H1 (cell line): ENCODE data around the gene SLC23A2. TPM values are rescaled to one million over a fixed set of nuclear protein-coding genes. Genes with fewer than 3 reads are reported as not detected.

Experiments
- CTCF ChIA-PET: fragments of 300-600 bp; sonication (Branson Sonifier 250); formaldehyde crosslinking; loops from one replicate; lab custom pipeline; 2021; ENCODE audit not compliant: partially characterized antibody; lab: Charles Lee
- POLR2A ChIA-PET: fragments of 300-600 bp; sonication (Branson Sonifier 250); formaldehyde crosslinking; loops from one replicate; lab custom pipeline; 2021; ENCODE audit warnings: inconsistent platforms; ENCODE audit not compliant: partially characterized antibody; lab: Charles Lee
- DNase-seq, 2 experiments: peaks; one replicate each; pipeline versions ENCODE4 v3.0.0 to v3.0.0-alpha.2; 2010 to 2022; ENCODE audit warnings: low spot score in 2 of 2, low read depth in 1 of 2, mixed read lengths in 1 of 2
- FAIRE-seq: peaks from 2 replicates; lab custom pipeline; 2011; peaks lifted over from hg19 to GRCh38; lab: Jason Lieb, UNC
- H2AFZ ChIP-seq: 2 replicates; pipeline ENCODE4 v1.8.1; 2012; ENCODE audit warnings: low read length, inconsistent platforms
- H2AK5ac ChIP-seq: 2 replicates; pipeline ENCODE4 v1.6.1; 2013; ENCODE audit warnings: low read depth, low read length
- H2BK120ac ChIP-seq: replicated peaks from 2 replicates; pipeline ENCODE3; 2013; ENCODE audit warnings: low read depth, low read length, inconsistent platforms
- H2BK12ac ChIP-seq: 2 replicates; pipeline ENCODE4 v1.6.1; 2013; ENCODE audit warnings: low read depth, low read length
- H2BK15ac ChIP-seq: 2 replicates; pipeline ENCODE4 v1.6.1; 2013; ENCODE audit warnings: low read length
- H2BK20ac ChIP-seq: 2 replicates; pipeline ENCODE4 v1.6.1; 2013; ENCODE audit warnings: low read length
- H2BK5ac ChIP-seq: 2 replicates; pipeline ENCODE4 v1.6.1; 2013; ENCODE audit warnings: low read depth, low read length
- H3K14ac ChIP-seq: 2 replicates; pipeline ENCODE4 v1.6.1; 2013; ENCODE audit warnings: inconsistent platforms; ENCODE audit not compliant: insufficient read length
- H3K18ac ChIP-seq: 2 replicates; pipeline ENCODE4 v1.6.1; 2013; ENCODE audit warnings: low read length; ENCODE audit errors: extremely low read depth
- H3K23ac ChIP-seq: 2 replicates; pipeline ENCODE4 v1.6.1; 2013; ENCODE audit warnings: inconsistent platforms; ENCODE audit not compliant: insufficient read length
- H3K23me2 ChIP-seq: 2 replicates; pipeline ENCODE4 v1.6.1; 2013; ENCODE audit warnings: low read depth, low read length
- H3K27ac ChIP-seq: 2 replicates; pipeline ENCODE4 v1.6.1; 2011; ENCODE audit warnings: low read depth, low read length, inconsistent platforms
- H3K27me3 ChIP-seq, 4 experiments: replicated peaks in 1 of 4; 1 replicate in 1 of 4; 2 replicates in 3 of 4; pipeline versions ENCODE4 v1.6.1 to v1.8.1; 2011 to 2013; ENCODE audit warnings: low read length in 3 of 4, mild to moderate bottlenecking in 3 of 4, inconsistent platforms in 2 of 4, mixed read lengths in 2 of 4, moderate library complexity in 1 of 4; ENCODE audit not compliant: control insufficient read depth in 3 of 4, insufficient read depth in 3 of 4; ENCODE audit errors: extremely low read depth in 1 of 4
- H3K36me3 ChIP-seq, 4 experiments: 2 replicates each; pipeline versions ENCODE4 v1.6.1 to v1.8.1; 2011 to 2013; ENCODE audit warnings: mild to moderate bottlenecking in 4 of 4, low read length in 3 of 4, moderate library complexity in 2 of 4, control low read depth in 1 of 4, inconsistent platforms in 1 of 4; ENCODE audit not compliant: insufficient read depth in 4 of 4, control insufficient read depth in 2 of 4
- H3K4ac ChIP-seq: replicated peaks from 2 replicates; pipeline ENCODE3; 2013; ENCODE audit warnings: low read length, low read depth, mixed read lengths, inconsistent platforms; ENCODE audit not compliant: insufficient read length
- H3K4me1 ChIP-seq, 4 experiments: replicated peaks in 1 of 4; 1 replicate in 1 of 4; 2 replicates in 3 of 4; pipeline versions ENCODE4 v1.6.1 to v1.8.1; 2011 to 2013; ENCODE audit warnings: low read length in 3 of 4, inconsistent platforms in 2 of 4, mixed read lengths in 1 of 4; ENCODE audit not compliant: insufficient read depth in 4 of 4, control insufficient read depth in 3 of 4
- H3K4me2 ChIP-seq, 2 experiments: 2 replicates each; pipeline versions ENCODE4 v1.6.1 to v1.8.1; 2011 to 2013; ENCODE audit warnings: low read depth in 2 of 2, low read length in 2 of 2, control low read depth in 1 of 2, inconsistent platforms in 1 of 2, mild to moderate bottlenecking in 1 of 2; ENCODE audit not compliant: insufficient read depth in 1 of 2
- H3K4me3 ChIP-seq, 4 experiments: fragments of 200-600, 300-600 bp in 1 of 4; sonication (generic), shearing (Covaris generic), sonication (Bioruptor Twin) in 1 of 4; 2 replicates each; pipeline versions ENCODE4 v1.5.1 to v1.8.1; 2011 to 2016; ENCODE audit warnings: low read length in 4 of 4, low read depth in 3 of 4, control low read depth in 2 of 4, inconsistent platforms in 2 of 4, mild to moderate bottlenecking in 2 of 4, mixed read lengths in 1 of 4, moderate library complexity in 1 of 4; ENCODE audit not compliant: insufficient read depth in 2 of 4; ENCODE audit errors: extremely low read depth in 1 of 4
- H3K56ac ChIP-seq: replicated peaks from 2 replicates; pipeline ENCODE3; 2013; ENCODE audit warnings: low read depth, mild to moderate bottlenecking, mixed read lengths, low read length, inconsistent platforms; ENCODE audit not compliant: insufficient read length
- H3K79me1 ChIP-seq: 2 replicates; pipeline ENCODE4 v1.6.1; 2013; ENCODE audit warnings: low read depth, low read length, control low read depth
- H3K79me2 ChIP-seq, 2 experiments: 2 replicates each; pipeline versions ENCODE4 v1.6.1 to v1.8.1; 2012 to 2013; ENCODE audit warnings: low read length in 2 of 2, mild to moderate bottlenecking in 2 of 2, inconsistent platforms in 1 of 2; ENCODE audit not compliant: insufficient read depth in 2 of 2, control insufficient read depth in 1 of 2
- H3K9ac ChIP-seq, 4 experiments: replicated peaks in 1 of 4; 1 replicate in 1 of 4; 2 replicates in 3 of 4; pipeline versions ENCODE4 v1.6.1 to v1.8.1; 2011 to 2013; ENCODE audit warnings: low read depth in 3 of 4, low read length in 3 of 4, control low read depth in 2 of 4, mild to moderate bottlenecking in 2 of 4, moderate library complexity in 2 of 4, inconsistent platforms in 1 of 4; ENCODE audit errors: extremely low read depth in 1 of 4
- H3K9me3 ChIP-seq, 2 experiments: 2 replicates each; pipeline versions ENCODE4 v1.6.1 to v1.8.1; 2012 to 2013; ENCODE audit warnings: mild to moderate bottlenecking in 2 of 2, moderate library complexity in 2 of 2, control low read depth in 1 of 2, inconsistent platforms in 1 of 2, low read depth in 1 of 2, low read length in 1 of 2, mixed read lengths in 1 of 2; ENCODE audit not compliant: insufficient read depth in 2 of 2
- H4K20me1 ChIP-seq, 2 experiments: replicated peaks in 1 of 2; 2 replicates each; pipeline versions ENCODE3 to v1.8.1; 2011 to 2013; ENCODE audit warnings: inconsistent platforms in 2 of 2, low read length in 2 of 2, mild to moderate bottlenecking in 1 of 2; ENCODE audit not compliant: insufficient read depth in 2 of 2, control insufficient read depth in 1 of 2
- H4K5ac ChIP-seq: 2 replicates; pipeline ENCODE4 v1.6.1; 2013; ENCODE audit warnings: low read length, low read depth, mixed read lengths, inconsistent platforms; ENCODE audit not compliant: insufficient read length
- H4K8ac ChIP-seq: 2 replicates; pipeline ENCODE4 v1.8.0; 2013; ENCODE audit warnings: mild to moderate bottlenecking, moderate library complexity, low read length, inconsistent platforms; ENCODE audit not compliant: insufficient read depth; ENCODE audit errors: extremely low read depth
- H4K91ac ChIP-seq: replicated peaks from 2 replicates; pipeline ENCODE3; 2013; ENCODE audit warnings: low read length, mixed read lengths, inconsistent platforms; ENCODE audit not compliant: insufficient read length
- ASH2L ChIP-seq: fragments of 200-600, 300-600 bp; sonication (generic); IDR thresholded peaks from one replicate; pipeline ENCODE4 v1.7.1; 2017; ENCODE audit warnings: low read length
- BCL11A ChIP-seq, 2 experiments: IDR thresholded peaks; one replicate each; pipeline ENCODE4 v1.6.1; 2011; ENCODE audit warnings: low read depth in 2 of 2, low read length in 2 of 2, mild to moderate bottlenecking in 2 of 2
- CEBPB ChIP-seq: IDR thresholded peaks from 2 replicates; pipeline ENCODE4 v1.6.1; 2012; ENCODE audit warnings: low read depth, low read length
- CREB1 ChIP-seq: IDR thresholded peaks from 2 replicates; pipeline ENCODE4 v1.6.1; 2012; ENCODE audit warnings: inconsistent platforms
- FOSL1 ChIP-seq: IDR thresholded peaks from 2 replicates; pipeline ENCODE4 v1.6.1; 2011; ENCODE audit warnings: mild to moderate bottlenecking, low read depth, low read length, moderate library complexity; ENCODE audit not compliant: insufficient read depth
- NRF1 ChIP-seq: IDR thresholded peaks from 2 replicates; pipeline ENCODE4 v1.6.1; 2011; ENCODE audit warnings: mild to moderate bottlenecking, low read depth, low read length, improper control_type of control experiment
- PHF8 ChIP-seq: fragments of 200-600 bp; sonication (generic); conservative IDR thresholded peaks from 2 replicates; pipeline ENCODE4 v1.7.1; 2012; ENCODE audit warnings: low read depth, mild to moderate bottlenecking, inconsistent platforms, low read length, moderate library complexity
- POLR2A ChIP-seq, 2 experiments: IDR thresholded peaks; 1 replicate in 1 of 2; 2 replicates in 1 of 2; pipeline ENCODE4 v1.6.1; 2011; ENCODE audit warnings: low read depth in 2 of 2, low read length in 2 of 2, mild to moderate bottlenecking in 2 of 2; ENCODE audit errors: control extremely low read depth in 1 of 2
- TCF12 ChIP-seq: IDR thresholded peaks from 2 replicates; pipeline ENCODE4 v1.6.1; 2011; ENCODE audit warnings: low read depth, mild to moderate bottlenecking, low read length
- TEAD4 ChIP-seq: IDR thresholded peaks from 2 replicates; pipeline ENCODE4 v1.6.1; 2012; ENCODE audit warnings: low read depth, low read length, inconsistent platforms, mixed read lengths
- WGBS, 2 experiments: shearing (Covaris generic) in 1 of 2; methylation state at CpG; one replicate each; pipeline versions ENCODE4 v1.1.6 to v1.1.7; 2013 to 2015; ENCODE audit warnings: low lambda C conversion rate in 2 of 2, mixed read lengths in 2 of 2, inconsistent platforms in 1 of 2, low coverage in 1 of 2, missing lambda C conversion rate in 1 of 2; ENCODE audit not compliant: insufficient replicate concordance in 2 of 2, insufficient coverage in 1 of 2, insufficient read length in 1 of 2; ENCODE audit errors: extremely low coverage in 1 of 2, missing lambda C conversion rate in 1 of 2; 5-methylcytosine and 5-hydroxymethylcytosine counted together
- polyA plus RNA-seq, 7 experiments: library from polyadenylated mRNA; depleted of rRNA in 3 of 7; stranded (reverse) in 5 of 7; unstranded in 2 of 7; fragments of >200 nt in 5 of 7; fragments of 200-250 nt in 2 of 7; gene quantifications; 1 replicate in 5 of 7; 2 replicates in 1 of 7; 4 replicates in 1 of 7; pipeline versions ENCODE4 v1.2.1 to v1.2.3, GENCODE V29; 2011 to 2013; ENCODE audit warnings: missing spikeins in 2 of 7, mixed read lengths in 2 of 7
- total RNA-seq: library from RNA; stranded (reverse); fragmentation: NEBNext Ultra II Directional; extraction: Animal tissue kit (Norgen Biotek cat#: 25700); gene quantifications from 2 replicates; pipeline ENCODE4 v1.2.1, GENCODE V29; 2021
- TF ChIP-seq, protein P1 (sequence below): IDR thresholded peaks from 2 replicates; pipeline ENCODE4 v1.6.1; 2011; ENCODE audit warnings: low read length, improper control_type of control experiment
- TF ChIP-seq, protein P2 (sequence below): IDR thresholded peaks from 2 replicates; pipeline ENCODE4 v1.6.1; 2012; ENCODE audit warnings: low read length, inconsistent platforms

Gene SLC23A2
- total and polyA plus RNA-seq, 2 of the 8 experiments (the other 6 are each of a cell fraction or from before 2014, with no cell fraction given) = 17.0 to 18.6 TPM

DNA sequence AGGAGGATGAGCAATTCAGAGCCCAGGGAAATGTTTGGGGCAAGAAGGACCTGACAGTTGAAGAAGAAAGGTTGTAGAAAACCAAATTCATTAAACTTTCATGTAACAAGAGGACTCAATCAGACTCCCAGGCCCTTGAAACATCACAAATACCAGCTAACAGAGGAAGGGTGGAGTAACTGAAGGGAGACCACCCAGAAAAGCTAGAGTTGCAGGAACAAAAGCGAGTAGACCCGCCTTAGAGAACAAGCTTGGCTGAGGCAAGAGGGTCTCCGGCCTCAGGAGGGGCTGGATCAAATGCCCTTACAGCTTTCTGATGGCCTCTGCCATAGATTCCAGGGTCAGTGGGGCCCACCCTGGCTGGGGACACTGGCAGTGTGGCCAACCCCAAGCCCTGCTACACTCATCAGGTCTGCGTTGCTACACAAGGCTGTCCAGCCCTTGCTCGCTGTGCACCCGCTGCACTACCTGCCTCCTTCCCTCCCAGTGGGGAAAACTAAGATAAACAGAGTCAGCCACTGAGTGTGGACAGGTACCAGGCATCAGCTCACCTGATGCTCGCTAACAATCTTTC is 110.0 kb downstream of the SLC23A2 start:
- 86% methylated on average over 7 of the region's 7 CpGs; no CpG with 5 or more reads in 1 of the 2 experiments for WGBS, 2 experiments
- TF ChIP-seq TCF12 = no peak
- no peak for TF ChIP-seq ASH2L
- TF ChIP-seq, protein P1, sequence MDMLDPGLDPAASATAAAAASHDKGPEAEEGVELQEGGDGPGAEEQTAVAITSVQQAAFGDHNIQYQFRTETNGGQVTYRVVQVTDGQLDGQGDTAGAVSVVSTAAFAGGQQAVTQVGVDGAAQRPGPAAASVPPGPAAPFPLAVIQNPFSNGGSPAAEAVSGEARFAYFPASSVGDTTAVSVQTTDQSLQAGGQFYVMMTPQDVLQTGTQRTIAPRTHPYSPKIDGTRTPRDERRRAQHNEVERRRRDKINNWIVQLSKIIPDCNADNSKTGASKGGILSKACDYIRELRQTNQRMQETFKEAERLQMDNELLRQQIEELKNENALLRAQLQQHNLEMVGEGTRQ = no peak
- no peak for TF ChIP-seq CREB1
- TF ChIP-seq TEAD4 = no peak
- no peak for TF ChIP-seq FOSL1
- no peak for TF ChIP-seq NRF1
- no peak for TF ChIP-seq BCL11A (IDR thresholded peaks at IDR 0.05; ENCODE audit: low read depth in 2 of 2, low read length in 2 of 2)
- TF ChIP-seq, protein P2, sequence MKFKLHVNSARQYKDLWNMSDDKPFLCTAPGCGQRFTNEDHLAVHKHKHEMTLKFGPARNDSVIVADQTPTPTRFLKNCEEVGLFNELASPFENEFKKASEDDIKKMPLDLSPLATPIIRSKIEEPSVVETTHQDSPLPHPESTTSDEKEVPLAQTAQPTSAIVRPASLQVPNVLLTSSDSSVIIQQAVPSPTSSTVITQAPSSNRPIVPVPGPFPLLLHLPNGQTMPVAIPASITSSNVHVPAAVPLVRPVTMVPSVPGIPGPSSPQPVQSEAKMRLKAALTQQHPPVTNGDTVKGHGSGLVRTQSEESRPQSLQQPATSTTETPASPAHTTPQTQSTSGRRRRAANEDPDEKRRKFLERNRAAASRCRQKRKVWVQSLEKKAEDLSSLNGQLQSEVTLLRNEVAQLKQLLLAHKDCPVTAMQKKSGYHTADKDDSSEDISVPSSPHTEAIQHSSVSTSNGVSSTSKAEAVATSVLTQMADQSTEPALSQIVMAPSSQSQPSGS = no peak
- no peak for TF ChIP-seq PHF8
- no peak for TF ChIP-seq POLR2A (IDR thresholded peaks at IDR 0.05; ENCODE audit: control extremely low read depth in 1 of 2, low read depth in 2 of 2, low read length in 2 of 2)
- TF ChIP-seq CEBPB = no peak

More for the DNA sequence above, 110.0 kb downstream of the SLC23A2 start:
- Histone ChIP-seq H3K4me1 (peaks cover 0 to 5% (median 4%) of the 10 kb centered on the region in 4 experiments; a peak in 5 of 7 replicates), H2BK15ac (no peak overlapping the region), H3K4me3 (no peak overlapping the region), H3K36me3 (no peaks in the 10 kb centered on the region; a peak in 1 of 8 replicates), H2BK120ac (no peak overlapping the region), H4K91ac (no peak overlapping the region), H4K8ac (no peak overlapping the region; the same call in 1 of the 2 replicates), H3K56ac (no peak overlapping the region), H3K18ac (no peak overlapping the region), H3K79me2 (no peaks in the 10 kb centered on the region), H3K4me2 (no peak overlapping the region), H3K9me3 (no peaks in the 10 kb centered on the region), H3K23ac (no peak overlapping the region), H2AK5ac (0 out of 2 replicates have a peak overlapping the region, but pooled peaks have one; percentile 8), H3K27ac (no peak overlapping the region), H3K4ac (no peak overlapping the region), H2AFZ (no peak overlapping the region), H3K79me1 (peaks cover 2% of the 10 kb centered on the region; the same call in 1 of the 2 replicates), H3K14ac (no peak overlapping the region), H3K9ac (no peak overlapping the region), H2BK5ac (no peak overlapping the region), H3K27me3 (no peaks in the 10 kb centered on the region), H2BK20ac (no peak overlapping the region), H3K23me2 (no peaks in the 10 kb centered on the region; the same call in 1 of the 2 replicates), H4K5ac (no peak overlapping the region), H4K20me1 (no peaks in the 10 kb centered on the region), H2BK12ac (no peak overlapping the region)
- ChIA-PET CTCF (interaction anchor here (0.5 to 2.0 kb wide), 7 partner anchors 10 to 111 kb away, joined by 3 to 6 read pairs (median 4); no protein-coding TSS in a partner anchor), POLR2A (no interaction called here)
- FAIRE-seq (no peak), DNase-seq (no peak)
